HEK293 (cell line): ENCODE results near the gene SLC26A6.
A peak's percentile ranks its signal among the peaks of the same experiment; 100 is the strongest.

ENCODE experiments used
- CTCF ChIA-PET: fragments of 350-600 bp; formaldehyde crosslinking; extraction: SDS; loops from one replicate; lab custom pipeline; 2021; ENCODE audit warnings: antibody characterized with exemption; lab: Yijun Ruan, JAX
- POLR2A ChIA-PET: fragments of 300-600 bp; formaldehyde crosslinking; extraction: SDS; loops from one replicate; lab custom pipeline; 2020; ENCODE audit warnings: antibody characterized with exemption, inconsistent platforms; lab: Yijun Ruan, JAX
- H3K27ac ChIP-seq: fragments of 200-500 bp; sonication (Bioruptor generic); 2 replicates; pipeline ENCODE4 v1.5.1; 2014; ENCODE audit warnings: low read depth, low read length, control low read depth, inconsistent platforms; ENCODE audit errors: extremely low read depth
- H3K36me3 ChIP-seq, 2 experiments: fragments of 200-500 bp in 1 of 2; sonication (Bioruptor generic) in 1 of 2; 1 replicate in 1 of 2; 2 replicates in 1 of 2; pipeline ENCODE4 v1.5.1; 2014 to 2017; ENCODE audit warnings: inconsistent platforms in 2 of 2, low read length in 2 of 2; ENCODE audit not compliant: control insufficient read depth in 2 of 2, insufficient read depth in 1 of 2
- H3K4me1 ChIP-seq: fragments of 200-500 bp; sonication (Bioruptor generic); 2 replicates; pipeline ENCODE4 v1.5.1; 2014; ENCODE audit warnings: mild to moderate bottlenecking, low read length, inconsistent platforms; ENCODE audit not compliant: control insufficient read depth, insufficient read depth
- H3K4me3 ChIP-seq: 2 replicates; pipeline ENCODE4 v1.5.1; 2011; ENCODE audit warnings: low read depth, mild to moderate bottlenecking, control low read depth, low read length, moderate library complexity
- H3K9me3 ChIP-seq: fragments of 200-500 bp; sonication (Bioruptor generic); 2 replicates; pipeline ENCODE4 v1.5.1; 2014; ENCODE audit warnings: low read depth, low read length, inconsistent platforms; ENCODE audit not compliant: control insufficient read depth, insufficient read depth
- KLF17 ChIP-seq: fragments of 450-650 bp; formaldehyde crosslinking; IDR thresholded peaks from 2 replicates; pipeline ENCODE4 v1.5.1; 2016; ENCODE audit warnings: missing biosample characterization, missing genetic modification characterization
- PATZ1 ChIP-seq: fragments of 450-650 bp; formaldehyde crosslinking; IDR thresholded peaks from 2 replicates; pipeline ENCODE4 v1.5.1; 2016; ENCODE audit warnings: missing biosample characterization, missing genetic modification characterization
- SCRT1 ChIP-seq: fragments of 450-650 bp; formaldehyde crosslinking; IDR thresholded peaks from 2 replicates; pipeline ENCODE4 v1.5.1; 2016; ENCODE audit warnings: missing biosample characterization, missing genetic modification characterization, borderline replicate concordance
- SCRT2 ChIP-seq: fragments of 450-650 bp; formaldehyde crosslinking; IDR thresholded peaks from 2 replicates; pipeline ENCODE4 v1.5.1; 2016; ENCODE audit warnings: missing biosample characterization, missing genetic modification characterization
- TCF7L2 ChIP-seq: IDR thresholded peaks from 2 replicates; pipeline ENCODE4 v1.6.1; 2011; ENCODE audit warnings: low read depth, mild to moderate bottlenecking, inconsistent platforms, low read length, moderate library complexity, borderline replicate concordance
- YY1 ChIP-seq: fragments of 450-650 bp; formaldehyde crosslinking; IDR thresholded peaks from 2 replicates; pipeline ENCODE4 v1.5.1; 2018; ENCODE audit warnings: missing biosample characterization, missing genetic modification characterization
- ZNF24 ChIP-seq: fragments of 450-650 bp; formaldehyde crosslinking; IDR thresholded peaks from 2 replicates; pipeline ENCODE4 v1.5.1; 2016; ENCODE audit warnings: missing biosample characterization, missing genetic modification characterization
- ZNF416 ChIP-seq: fragments of 450-650 bp; formaldehyde crosslinking; IDR thresholded peaks from 2 replicates; pipeline ENCODE4 v1.5.1; 2016; ENCODE audit warnings: missing biosample characterization, missing genetic modification characterization
- ZNF529 ChIP-seq: fragments of 450-650 bp; formaldehyde crosslinking; IDR thresholded peaks from 2 replicates; pipeline ENCODE4 v1.5.1; 2017; ENCODE audit warnings: missing genetic modification characterization, missing biosample characterization; ENCODE audit not compliant: insufficient replicate concordance
- ZNF530 ChIP-seq: fragments of 450-650 bp; formaldehyde crosslinking; IDR thresholded peaks from 2 replicates; pipeline ENCODE4 v1.5.1; 2016; ENCODE audit warnings: low read depth, missing biosample characterization, missing genetic modification characterization
- ZNF645 ChIP-seq: fragments of 450-650 bp; formaldehyde crosslinking; IDR thresholded peaks from 2 replicates; pipeline ENCODE4; 2016; ENCODE audit warnings: missing biosample characterization, missing genetic modification characterization
- ZNF776 ChIP-seq: fragments of 450-650 bp; formaldehyde crosslinking; IDR thresholded peaks from 2 replicates; pipeline ENCODE4 v1.5.0; 2017; ENCODE audit warnings: missing biosample characterization, missing genetic modification characterization, borderline replicate concordance
- ZSCAN16 ChIP-seq: fragments of 450-650 bp; formaldehyde crosslinking; IDR thresholded peaks from 2 replicates; pipeline ENCODE4 v1.5.1; 2016; ENCODE audit warnings: missing biosample characterization, missing genetic modification characterization
- ZSCAN23 ChIP-seq: fragments of 450-650 bp; formaldehyde crosslinking; IDR thresholded peaks from 2 replicates; pipeline ENCODE4 v1.5.1; 2016; ENCODE audit warnings: missing biosample characterization, missing genetic modification characterization
- ZSCAN4 ChIP-seq: fragments of 450-650 bp; formaldehyde crosslinking; IDR thresholded peaks from 2 replicates; pipeline ENCODE4 v1.5.1; 2017; ENCODE audit warnings: missing biosample characterization, missing genetic modification characterization

Gene SLC26A6

GRCh38 chr3:48656841-48657281 lies 21.6 kb upstream of the SLC26A6 start (continued):
- TF ChIP-seq ZNF645 (tag by site-specific recombination) (no peak), ZNF529 (tag by site-specific recombination) (no peak), SCRT2 (tag by site-specific recombination) (no peak), ZSCAN23 (tag by site-specific recombination) (no peak), ZSCAN4 (no peak), PATZ1 (tag by site-specific recombination) (no peak)

GRCh38 chr3:48656061-48656840 lies 21.0 kb upstream of the SLC26A6 start:
- CTCF ChIA-PET: interaction anchor here (0.6 to 1.7 kb wide), 4 partner anchors 30 to 165 kb away, joined by 3 to 4 read pairs (median 4); partner anchors contain the start of gene NCKIPSD

GRCh38 chr3:48655606-48656005 lies 20.3 kb upstream of the SLC26A6 start:
- Histone ChIP-seq H3K4me3 (no peak overlapping the region), H3K9me3 (no peaks in the 10 kb centered on the region), H3K4me1 (no peaks in the 10 kb centered on the region), H3K27ac (no peak overlapping the region), H3K36me3 (no peaks in the 10 kb centered on the region)
- TF ChIP-seq YY1 (tag by site-specific recombination): no peak
- no peak for TF ChIP-seq KLF17 (tag by site-specific recombination)
- TF ChIP-seq ZSCAN16 (tag by site-specific recombination): no peak
- ChIA-PET POLR2A (no interaction called here), CTCF (interaction anchor here (1.4 kb wide), 1 partner anchor 97 kb away, joined by 4 read pairs; no protein-coding TSS in a partner anchor)

More at GRCh38 chr3:48656061-48656840, 21.0 kb upstream of the SLC26A6 start:
- no peaks in the 10 kb centered on the region for H3K4me1 ChIP-seq
- TF ChIP-seq ZNF24 (tag by site-specific recombination) (no peak), ZNF416 (tag by site-specific recombination) (no peak), ZNF530 (tag by site-specific recombination) (no peak), ZNF776 (tag by site-specific recombination) (no peak), SCRT1 (no peak), SCRT2 (tag by site-specific recombination) (no peak), TCF7L2 (no peak)
- H3K4me3 ChIP-seq: peak overlapping the region; percentile 49
- H3K36me3 ChIP-seq: no peaks in the 10 kb centered on the region
- POLR2A ChIA-PET: no interaction called here
- no peaks in the 10 kb centered on the region for H3K9me3 ChIP-seq
- no peak overlapping the region; the same call in 1 of the 2 replicates for H3K27ac ChIP-seq
